Suppressor macrophage (primary cell): Measurements from ENCODE around the gene E2F1.

Experiments used
- DNase-seq, 4 experiments: peaks; one replicate each; pipeline ENCODE4 v3.0.0-alpha.2; 2020 to 2022

Gene E2F1

DNA sequence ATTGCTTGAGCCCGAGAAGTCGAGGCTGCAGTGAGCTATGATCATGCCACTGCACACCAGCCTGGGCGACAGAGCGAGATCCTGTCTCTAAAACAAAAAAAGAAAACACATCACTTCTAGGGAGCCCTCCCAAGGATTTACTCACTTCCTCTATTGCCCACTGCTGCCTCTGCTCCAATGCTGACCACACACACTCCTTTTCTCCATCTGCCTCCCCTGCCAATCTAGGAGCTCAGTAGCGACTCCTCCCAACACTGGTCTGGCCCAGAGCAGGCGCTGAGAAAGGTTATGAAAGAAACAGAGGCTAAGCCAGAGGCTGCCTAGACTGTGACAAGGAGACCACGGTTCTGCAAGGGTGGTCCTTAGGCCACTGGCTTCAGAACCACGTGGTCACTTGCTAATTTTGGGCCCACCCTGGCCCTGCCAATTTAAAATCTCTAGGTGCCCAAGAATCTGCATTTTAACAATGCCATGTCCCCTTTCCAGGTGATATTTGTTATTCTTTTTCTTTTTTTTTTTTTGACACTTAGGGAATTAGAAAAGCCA is 1.3 kb upstream of the E2F1 start:
- DNase-seq = peak; percentile 75 to 87 (median 78)

GRCh38 chr20:33686984-33687366 is 790 bp upstream of the E2F1 start:
- DNase-seq = no peak

DNA sequence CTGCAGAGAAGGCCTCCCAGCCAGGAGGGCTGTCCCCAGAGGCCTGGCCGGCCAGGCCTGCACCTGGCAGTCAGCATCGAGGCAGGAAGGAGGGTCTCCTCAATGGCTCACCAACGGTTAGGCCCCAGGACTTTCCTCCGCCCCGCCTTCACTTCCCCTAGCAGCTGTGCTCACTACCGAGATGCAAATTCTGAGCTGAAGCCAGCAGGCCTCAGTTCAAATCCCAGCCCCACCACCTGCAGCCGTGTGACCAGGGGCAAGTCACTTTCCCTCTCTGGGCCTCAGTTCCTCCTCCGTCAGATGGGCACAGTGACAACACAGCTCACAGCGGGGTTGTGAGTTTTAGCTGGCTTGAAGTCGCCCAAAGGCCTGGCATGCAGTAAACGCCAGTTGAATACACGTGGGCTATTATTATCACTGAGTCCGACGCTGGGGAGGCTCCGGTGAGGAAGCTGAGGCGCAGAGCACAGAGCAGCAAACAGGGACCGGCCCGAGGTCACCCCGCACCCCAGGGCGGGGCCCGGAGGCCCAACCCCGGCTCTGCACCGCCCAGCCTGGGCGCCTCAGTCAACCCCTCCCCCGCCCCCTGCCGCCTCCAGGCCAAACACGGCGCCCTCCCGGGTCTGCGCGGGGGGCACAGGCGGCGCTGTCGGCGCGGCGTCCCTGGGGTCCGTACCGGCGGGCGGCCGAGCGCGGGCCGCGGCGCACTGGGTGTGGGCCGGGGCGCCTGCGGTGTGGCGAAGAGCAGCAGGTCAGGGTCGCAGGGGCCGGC is 671 bp downstream of the E2F1 start:
- DNase-seq = peak; percentile 54 to 82 (median 68)

- DNase-seq = no peak
These were observed 1.5 kb downstream of the E2F1 start for GRCh38 chr20:33684533-33685327.

- no peak for DNase-seq
These were observed 4.3 kb downstream of the E2F1 start for GRCh38 chr20:33681728-33682353.

DNA sequence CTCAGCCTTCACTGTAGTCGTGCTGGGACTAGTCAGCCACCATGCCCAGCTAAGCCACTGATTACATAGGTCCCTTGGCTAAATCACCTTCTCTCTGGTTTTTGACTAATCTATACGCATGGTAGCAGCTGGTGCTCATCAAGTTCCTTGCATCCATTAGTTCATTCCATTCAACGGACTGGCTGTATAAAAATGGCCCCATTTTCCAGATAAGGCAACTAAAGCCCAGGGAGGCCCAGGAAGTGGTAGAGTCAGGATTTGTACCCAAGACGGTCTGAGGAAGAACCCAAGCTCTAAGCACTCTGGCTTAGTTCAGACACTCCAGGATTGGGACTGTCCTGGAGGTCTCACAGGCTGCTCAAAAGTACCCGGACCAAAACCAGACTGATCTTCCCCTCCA is 4.9 kb downstream of the E2F1 start:
- DNase-seq = no peak

GRCh38 chr20:33680686-33681085 is 5.5 kb downstream of the E2F1 start:
- no peak for DNase-seq

- DNase-seq = no peak
These were observed 6.3 kb downstream of the E2F1 start for GRCh38 chr20:33679758-33680485.

DNA sequence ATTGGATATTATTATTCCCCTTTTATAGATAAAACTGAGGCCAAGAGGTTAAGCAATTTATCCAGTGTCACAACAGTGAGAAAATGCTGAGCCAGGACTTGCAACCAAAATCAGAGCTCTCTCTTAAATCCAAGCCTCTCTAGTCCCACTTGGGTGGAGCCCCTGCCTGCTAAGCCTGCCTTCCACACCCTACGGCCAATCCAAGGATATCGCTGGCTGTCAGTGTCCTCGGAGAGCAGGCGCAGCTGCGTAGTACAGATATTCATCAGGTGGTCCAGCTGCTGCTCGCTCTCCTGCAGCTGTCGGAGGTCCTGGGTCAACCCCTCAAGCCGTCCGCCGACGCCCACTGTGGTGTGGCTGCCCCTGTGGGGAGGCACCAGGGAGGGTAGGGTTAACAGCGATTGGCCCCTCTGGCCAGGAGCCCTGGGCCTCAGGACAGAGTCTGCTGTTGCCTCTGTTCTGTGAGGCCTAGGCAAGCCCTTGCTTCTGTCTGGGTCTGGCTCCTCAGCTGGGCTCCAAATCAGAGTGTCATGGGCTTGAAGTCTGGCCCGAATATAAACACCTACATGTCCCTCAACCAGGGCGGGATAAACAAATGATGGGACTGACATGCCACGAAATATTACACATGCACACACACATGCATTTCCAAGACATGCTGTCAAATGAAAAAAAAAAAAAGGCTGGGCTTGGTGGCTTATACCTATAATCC is 8.0 kb downstream of the E2F1 start:
- DNase-seq = no peak

DNA sequence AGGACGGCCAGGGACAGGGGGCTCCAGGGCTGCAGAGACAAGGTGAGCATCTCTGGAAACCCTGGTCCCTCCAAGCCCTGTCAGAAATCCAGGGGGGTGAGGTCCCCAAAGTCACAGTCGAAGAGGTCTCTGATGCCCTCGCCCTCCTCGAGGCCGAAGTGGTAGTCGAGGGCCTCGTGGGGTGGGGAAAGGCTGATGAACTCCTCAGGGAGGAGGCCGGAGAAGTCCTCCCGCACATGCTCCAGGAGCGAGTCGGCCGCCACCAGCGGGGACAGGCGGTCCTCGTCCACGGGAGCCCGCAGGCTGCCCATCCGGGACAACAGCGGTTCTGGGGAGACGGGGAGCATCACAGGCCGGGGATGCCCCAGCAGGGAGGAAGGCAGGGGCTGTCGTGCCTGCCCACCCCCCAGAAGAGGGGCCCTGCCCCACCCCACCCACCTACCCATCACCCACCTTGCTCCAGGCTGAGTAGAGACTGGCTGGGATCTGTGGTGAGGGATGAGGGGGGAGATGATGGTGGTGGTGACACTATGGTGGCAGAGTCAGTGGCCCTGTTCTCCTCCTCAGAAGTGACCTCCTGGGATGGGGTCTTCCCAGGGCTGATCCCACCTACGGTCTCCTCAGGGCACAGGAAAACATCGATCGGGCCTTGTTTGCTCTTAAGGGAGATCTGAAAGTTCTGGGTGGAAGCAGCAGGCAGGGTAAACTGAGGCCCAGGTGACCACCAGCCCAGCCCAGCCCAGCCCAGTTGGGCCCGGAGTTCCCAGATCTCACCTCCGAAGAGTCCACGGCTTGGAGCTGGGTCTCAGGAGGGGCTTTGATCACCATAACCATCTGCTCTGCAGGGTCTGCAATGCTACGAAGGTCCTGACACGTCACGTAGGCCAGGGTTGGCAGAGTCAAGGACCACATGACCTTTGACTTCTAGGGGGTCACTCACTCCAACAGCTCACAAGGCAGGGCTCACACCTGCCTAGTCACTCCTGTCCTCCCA is 9.2 kb downstream of the E2F1 start:
- no peak for DNase-seq

DNA sequence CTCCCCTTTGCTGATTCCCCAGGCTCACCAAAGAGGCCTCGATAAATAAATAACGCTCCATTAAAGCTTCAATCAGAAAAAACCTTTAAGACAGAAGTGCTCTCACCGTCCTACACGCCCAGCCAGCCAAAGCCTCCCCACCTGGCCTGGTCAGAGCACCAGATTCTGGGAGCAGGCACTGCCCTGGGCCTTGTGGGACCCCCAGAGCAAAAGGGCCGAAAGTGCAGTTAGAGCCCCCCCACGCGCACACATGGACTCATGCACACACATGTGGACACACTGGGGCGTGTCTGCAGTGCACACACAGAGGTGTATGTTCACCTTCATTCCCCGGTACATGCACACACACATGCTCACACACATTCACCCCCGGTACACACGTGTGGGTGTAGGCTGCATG is 10.1 kb downstream of the E2F1 start:
- no peak for DNase-seq

DNA sequence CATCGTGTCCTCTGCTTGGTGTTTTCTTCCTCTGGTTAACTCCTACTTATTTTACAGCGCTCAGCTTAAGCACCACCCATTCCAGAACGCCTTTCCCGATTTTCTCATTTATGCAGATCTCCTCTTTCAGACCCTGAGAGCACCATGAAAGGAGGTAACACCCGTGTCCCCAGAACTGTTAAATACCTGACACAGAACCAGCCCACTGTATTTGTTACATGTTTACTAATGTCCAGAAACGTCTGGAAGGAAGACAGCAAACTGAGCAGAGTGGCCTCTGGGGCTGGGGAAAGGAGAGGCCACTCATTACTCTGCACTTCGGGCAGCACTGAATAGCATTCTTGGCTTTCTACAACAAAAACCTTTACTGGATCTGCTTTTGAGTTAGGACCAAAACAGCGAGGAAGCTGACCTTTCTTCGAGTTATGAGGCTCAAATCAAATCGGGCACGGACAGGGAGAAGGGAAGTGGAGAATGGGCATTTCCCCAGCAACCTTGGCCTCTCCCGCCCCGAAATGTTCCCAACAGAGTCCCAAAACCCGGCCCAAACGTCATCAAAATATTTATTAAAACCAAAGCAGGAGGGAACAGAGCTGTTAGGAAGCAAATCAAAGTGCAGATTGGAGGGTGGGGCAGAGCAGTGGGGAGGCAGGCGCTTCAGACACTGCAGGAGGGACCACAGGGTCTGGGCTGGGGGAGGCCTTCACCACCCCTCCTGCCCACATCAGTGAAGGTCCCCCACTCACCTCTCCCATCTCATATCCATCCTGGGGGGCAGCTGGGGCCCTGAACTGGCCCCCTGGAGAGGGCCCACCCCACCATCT is 10.8 kb downstream of the E2F1 start:
- DNase-seq = no peak

GRCh38 chr20:33674294-33675135 is 11.7 kb downstream of the E2F1 start, which contains the start of gene NECAB3:
Gene NECAB3, minus strand, starts transcription at chr20:33674428. Its CDS starts 76 bp downstream, at chr20:33674352.
- DNase-seq = peak; percentile 78 to 94 (median 88)

GRCh38 chr20:33673410-33674293 is 12.5 kb downstream of the E2F1 start:
- DNase-seq = peak in 1 of 4 experiments; percentile 64

DNA sequence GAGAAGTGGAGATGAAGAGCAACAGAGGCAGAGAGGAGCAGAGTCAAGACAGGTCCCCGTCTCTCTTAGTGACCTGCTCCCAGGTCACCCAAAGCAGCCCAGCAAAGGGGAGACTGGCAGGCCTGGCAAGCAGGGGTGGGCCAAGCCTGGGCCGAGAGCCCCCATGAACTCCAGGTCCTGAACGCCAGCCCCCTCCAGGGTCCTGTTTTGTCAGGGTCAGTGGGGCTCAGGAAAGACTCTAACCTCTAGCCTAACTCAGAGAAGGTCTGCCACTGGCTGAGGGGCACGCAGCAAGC is 13.1 kb downstream of the E2F1 start:
- no peak for DNase-seq

DNA sequence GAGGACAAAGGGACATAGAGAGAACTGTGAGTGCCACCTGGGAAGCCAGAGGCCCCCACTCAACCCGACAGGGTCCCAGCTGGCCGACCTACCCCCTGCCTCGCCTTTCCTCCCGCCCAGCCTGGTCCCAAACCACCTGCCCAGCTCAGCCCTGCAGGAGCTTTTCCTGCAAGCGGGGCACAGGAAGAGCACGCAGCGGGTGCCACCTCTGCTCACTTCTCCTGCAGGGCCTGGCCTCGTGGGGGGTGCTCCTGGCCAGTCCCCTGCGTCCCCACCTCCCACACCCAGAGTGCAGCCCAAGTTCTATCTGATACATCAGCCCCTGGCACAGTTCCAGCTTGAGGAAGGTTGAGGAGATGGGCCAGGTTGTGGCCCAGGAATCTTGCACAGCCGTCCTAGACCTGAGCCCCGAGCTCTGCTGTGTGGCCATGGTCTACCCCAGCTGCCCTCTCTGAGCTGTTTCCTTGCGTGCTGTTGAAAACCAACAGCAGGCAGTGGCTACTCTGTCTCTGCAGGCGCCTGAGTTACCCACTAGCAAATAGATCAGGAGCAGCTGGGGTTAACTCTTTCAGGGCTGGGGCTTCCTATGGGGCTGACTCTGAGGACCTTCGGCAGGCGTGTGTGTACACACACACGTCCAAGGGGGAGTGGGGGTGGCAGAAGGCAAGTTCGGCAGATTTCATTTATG is 13.6 kb downstream of the E2F1 start:
- DNase-seq = no peak
